Glutamatergic neuron (in vitro differentiated cells): ENCODE results near the gene KSR1. TPM values are rescaled to one million over a fixed set of nuclear protein-coding genes. Genes with fewer than 3 reads are reported as not detected.
"Not testable (repeated sequence)": the region's sequence is repeated elsewhere in the genome, so short reads cannot be mapped to it uniquely, and the experiment has no call there.

Experiments
- DNase-seq: peaks from one replicate; pipeline ENCODE4 v3.0.0; 2022
- H3K27ac Mint-ChIP-seq: one replicate; pipeline ENCODE4 v1.8.0; 2020; ENCODE audit warnings: mild to moderate bottlenecking, mixed read lengths, inconsistent platforms; ENCODE audit not compliant: unreplicated experiment
- H3K27me3 Mint-ChIP-seq: one replicate; pipeline ENCODE4 v1.8.0; 2020; ENCODE audit warnings: mild to moderate bottlenecking, moderate library complexity, mixed read lengths, inconsistent platforms; ENCODE audit not compliant: unreplicated experiment
- H3K36me3 Mint-ChIP-seq: one replicate; pipeline ENCODE4 v1.8.0; 2020; ENCODE audit warnings: mild to moderate bottlenecking, mixed read lengths, inconsistent platforms; ENCODE audit not compliant: unreplicated experiment
- H3K4me1 Mint-ChIP-seq: one replicate; pipeline ENCODE4 v1.8.0; 2020; ENCODE audit warnings: mild to moderate bottlenecking, low read depth, mixed read lengths, inconsistent platforms; ENCODE audit not compliant: unreplicated experiment
- H3K4me3 Mint-ChIP-seq: one replicate; pipeline ENCODE4 v1.8.0; 2020; ENCODE audit warnings: mild to moderate bottlenecking, mixed read lengths, inconsistent platforms; ENCODE audit not compliant: unreplicated experiment
- H3K9me3 Mint-ChIP-seq: one replicate; pipeline ENCODE4 v1.8.0; 2020; ENCODE audit warnings: mild to moderate bottlenecking, moderate library complexity, mixed read lengths, inconsistent platforms; ENCODE audit not compliant: unreplicated experiment
- CTCF ChIP-seq: fragments of 200-600 bp; sonication (generic); IDR thresholded peaks from one replicate; pipeline ENCODE4 v1.5.0; 2021; ENCODE audit not compliant: partially characterized antibody, unreplicated experiment
- total RNA-seq: library from RNA; stranded (reverse); fragmentation: NEBNext Ultra II Directional; extraction: Animal tissue kit (Norgen Biotek cat#: 25700); gene quantifications from one replicate; pipeline ENCODE4 v1.2.1, GENCODE V29; 2021; ENCODE audit not compliant: unreplicated experiment

KSR1 gene
- total RNA-seq, 1 donor from 2014 or later, result 203 TPM

DNA sequence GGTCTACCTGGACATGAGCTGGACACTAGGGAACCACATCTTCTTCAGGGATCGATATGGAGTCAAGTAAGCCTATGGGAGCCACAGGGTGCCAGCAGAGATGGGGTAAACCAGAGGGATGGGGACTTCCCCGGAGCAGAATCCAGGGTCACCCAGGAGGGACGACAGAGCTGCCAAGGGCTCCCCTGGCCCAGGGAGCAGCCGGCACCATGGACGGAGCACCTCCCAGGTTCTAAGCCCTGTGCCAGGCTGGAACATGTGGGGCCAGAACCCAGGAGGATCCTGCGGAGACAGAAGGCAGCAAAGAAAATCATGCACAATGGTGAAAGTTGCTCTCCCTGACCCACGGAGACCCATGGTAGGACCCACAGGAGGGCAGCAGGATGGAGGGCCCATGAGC lies 33.6 kb upstream of the KSR1 start:
- TF ChIP-seq CTCF, result no peak
- Mint-ChIP-seq H3K36me3 (no peaks in the 10 kb centered on the region), H3K27ac (no peak overlapping the region), H3K27me3 (peaks cover 10% of the 10 kb centered on the region), H3K4me3 (no peak overlapping the region), H3K9me3 (peaks cover 5% of the 10 kb centered on the region), H3K4me1 (no peaks in the 10 kb centered on the region)
- DNase-seq, result no peak

DNA sequence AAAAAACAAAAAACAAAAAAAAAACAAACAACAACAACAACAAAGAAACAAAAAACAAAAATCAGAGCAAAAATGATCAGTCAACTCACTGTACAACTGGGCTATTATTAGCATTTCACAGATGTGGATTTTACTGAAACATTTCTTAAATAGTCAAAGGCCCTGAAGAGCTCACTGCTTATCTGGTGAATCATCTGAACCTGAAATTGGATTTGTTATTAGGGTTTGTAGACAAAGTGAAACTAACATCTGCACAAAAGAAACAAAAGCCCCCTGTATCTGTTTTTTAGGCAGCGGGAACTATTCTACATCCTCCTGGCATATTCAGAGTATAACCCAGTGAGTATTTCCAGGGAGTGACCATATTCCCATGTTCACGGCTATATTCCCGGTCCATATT lies 32.6 kb upstream of the KSR1 start:
- TF ChIP-seq CTCF, result no peak

DNA sequence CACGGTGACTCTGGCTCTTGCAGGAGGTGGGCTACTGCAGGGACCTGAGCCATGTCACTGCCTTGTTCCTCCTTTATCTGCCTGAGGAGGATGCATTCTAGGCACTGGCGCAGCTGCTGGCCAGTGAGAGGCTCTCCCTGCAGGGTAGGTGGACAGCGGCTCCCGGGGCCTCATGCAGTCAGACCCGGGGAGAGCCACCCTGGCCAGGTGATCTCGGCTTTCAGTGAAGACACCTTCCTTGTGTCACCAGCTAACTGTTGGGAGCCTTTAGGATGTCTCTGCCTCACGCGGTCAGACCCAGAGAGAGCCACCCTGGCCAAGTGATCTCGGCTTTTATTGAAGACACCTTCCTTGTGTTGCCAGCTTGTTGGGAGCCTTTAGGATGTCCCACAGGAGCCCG lies 31.7 kb upstream of the KSR1 start:
- Mint-ChIP-seq H3K36me3 (peaks cover 3% of the 10 kb centered on the region), H3K27me3 (peaks cover 9% of the 10 kb centered on the region), H3K4me3 (no peak overlapping the region), H3K4me1 (no peaks in the 10 kb centered on the region), H3K27ac (no peak overlapping the region), H3K9me3 (peaks cover 5% of the 10 kb centered on the region)
- TF ChIP-seq CTCF, result no peak
- no peak for DNase-seq

More for the DNA sequence above, 32.6 kb upstream of the KSR1 start:
- Mint-ChIP-seq H3K36me3 (peaks cover 2% of the 10 kb centered on the region), H3K4me1 (no peaks in the 10 kb centered on the region), H3K27me3 (peaks cover 12% of the 10 kb centered on the region), H3K27ac (no peak overlapping the region), H3K4me3 (no peak overlapping the region), H3K9me3 (peaks cover 5% of the 10 kb centered on the region)
- no peak for DNase-seq

GRCh38 chr17:27424941-27425340 lies 31.3 kb upstream of the KSR1 start:
- TF ChIP-seq CTCF, result no peak
- Mint-ChIP-seq H3K27me3 (peaks cover 9% of the 10 kb centered on the region), H3K9me3 (peaks cover 5% of the 10 kb centered on the region), H3K4me1 (no peaks in the 10 kb centered on the region), H3K27ac (no peak overlapping the region), H3K4me3 (no peak overlapping the region), H3K36me3 (peaks cover 3% of the 10 kb centered on the region)
- DNase-seq, result no peak

DNA sequence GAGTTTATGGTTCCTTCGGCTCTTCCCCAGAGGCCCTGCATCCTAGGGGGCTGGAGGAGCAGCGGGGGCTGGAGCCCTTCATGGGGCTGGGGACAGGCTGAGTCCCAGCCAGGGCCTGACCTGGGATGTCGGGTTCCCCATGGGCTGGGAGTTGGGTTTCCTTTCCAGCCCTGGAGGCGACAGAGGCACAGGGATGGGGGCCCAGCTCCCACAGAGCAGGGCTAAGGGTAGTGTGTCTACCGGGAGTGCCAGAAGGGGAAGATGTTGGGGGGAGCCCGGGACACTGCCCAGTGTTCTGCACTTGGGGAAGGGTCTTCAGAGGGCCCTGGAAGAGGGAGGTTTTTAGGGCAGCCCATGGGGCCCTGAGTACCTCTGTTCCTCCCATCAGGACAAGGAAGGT lies 30.7 kb upstream of the KSR1 start:
- H3K27me3 Mint-ChIP-seq, H3K4me3 Mint-ChIP-seq, H3K36me3 Mint-ChIP-seq, H3K27ac Mint-ChIP-seq, H3K9me3 Mint-ChIP-seq, DNase-seq, H3K4me1 Mint-ChIP-seq: not testable (repeated sequence)

DNA sequence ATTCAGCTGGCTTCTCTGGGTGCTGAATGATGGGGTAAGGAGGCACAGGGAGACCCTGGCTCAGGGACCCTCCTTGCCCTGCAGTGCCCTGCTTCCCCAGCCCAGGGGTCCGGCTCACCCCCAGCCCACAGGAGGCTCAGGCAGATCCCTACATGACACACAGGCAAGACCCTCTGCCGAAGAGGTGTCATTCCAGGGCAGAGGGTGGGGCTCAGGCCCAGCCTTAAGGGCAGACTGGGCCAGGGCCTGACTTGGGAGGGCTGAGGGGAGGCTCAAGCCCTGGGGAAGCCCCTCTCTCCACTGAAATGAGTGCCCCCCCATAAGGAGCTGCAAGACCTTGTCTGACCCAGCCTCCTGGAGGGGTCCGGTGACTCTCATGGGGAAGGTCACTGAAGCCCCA lies 30.3 kb upstream of the KSR1 start:
- peaks cover 3% of the 10 kb centered on the region for H3K36me3 Mint-ChIP-seq
- H3K4me1 Mint-ChIP-seq, result no peaks in the 10 kb centered on the region
- H3K4me3 Mint-ChIP-seq, result no peak overlapping the region
- no peak for TF ChIP-seq CTCF
- H3K27me3 Mint-ChIP-seq, result peaks cover 6% of the 10 kb centered on the region
- DNase-seq, result no peak
- H3K9me3 Mint-ChIP-seq, result peaks cover 5% of the 10 kb centered on the region
- no peak overlapping the region for H3K27ac Mint-ChIP-seq

- H3K27ac Mint-ChIP-seq, H3K4me3 Mint-ChIP-seq, H3K4me1 Mint-ChIP-seq, DNase-seq, H3K27me3 Mint-ChIP-seq, H3K36me3 Mint-ChIP-seq, H3K9me3 Mint-ChIP-seq: not testable (repeated sequence)
Measured at GRCh38 chr17:27426471-27426870, 29.8 kb upstream of the KSR1 start.

GRCh38 chr17:27427166-27427862 lies 28.9 kb upstream of the KSR1 start:
- H3K4me3 Mint-ChIP-seq, H3K27me3 Mint-ChIP-seq, H3K27ac Mint-ChIP-seq, DNase-seq, H3K36me3 Mint-ChIP-seq, H3K9me3 Mint-ChIP-seq, H3K4me1 Mint-ChIP-seq: not testable (repeated sequence)
